ENCODE measurements around the gene LKAAEAR1. TPM values are rescaled to one million over a fixed set of nuclear protein-coding genes. Genes with fewer than 3 reads are reported as not detected.
A peak's percentile ranks its signal among the peaks of the same experiment; 100 is the strongest.

The LKAAEAR1 gene
- total and polyA plus RNA-seq, 2 of the 13 experiments (the other 11 are each of a cell fraction or from before 2014, with no cell fraction given): not detected

DNA sequence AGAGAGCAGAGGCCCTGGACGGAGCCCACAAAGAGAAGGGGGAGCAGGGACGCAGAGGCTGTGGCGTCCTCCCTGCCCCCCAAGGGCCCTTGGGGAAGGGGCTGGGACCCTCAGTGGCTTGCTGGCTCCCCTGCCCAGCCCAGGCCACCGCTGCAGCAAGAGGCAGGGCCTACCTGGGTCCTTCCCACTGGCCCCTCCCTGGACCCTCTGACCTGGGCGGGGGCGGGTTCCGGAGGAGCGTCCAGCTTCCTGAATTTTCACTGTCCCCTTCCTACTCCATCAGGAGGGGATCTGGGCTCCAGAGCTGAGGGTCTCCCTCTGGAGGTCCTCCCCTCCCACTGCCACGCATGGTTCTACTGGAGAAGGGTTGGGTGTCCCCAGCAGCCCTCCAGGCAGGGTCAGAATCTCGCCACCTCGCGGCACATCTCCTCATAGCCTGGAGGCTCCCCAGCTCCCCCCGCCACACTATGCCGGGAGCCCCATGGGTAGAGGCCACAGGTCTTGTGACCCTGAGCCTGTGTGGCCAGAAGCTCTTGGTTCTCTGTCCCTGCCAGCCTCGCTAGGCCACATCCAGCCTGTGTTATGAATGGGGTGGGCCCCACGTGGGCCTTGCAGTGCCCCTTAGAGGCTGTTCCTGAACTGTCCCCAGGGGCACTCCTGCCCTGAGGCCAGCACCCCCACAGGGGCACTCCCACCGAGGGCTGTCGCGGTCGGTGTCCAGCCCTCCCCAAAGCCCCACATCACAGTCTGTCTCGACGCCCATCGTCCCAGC is 33.8 kb downstream of the LKAAEAR1 start (continued):
- TF ChIP-seq, protein P1, sequence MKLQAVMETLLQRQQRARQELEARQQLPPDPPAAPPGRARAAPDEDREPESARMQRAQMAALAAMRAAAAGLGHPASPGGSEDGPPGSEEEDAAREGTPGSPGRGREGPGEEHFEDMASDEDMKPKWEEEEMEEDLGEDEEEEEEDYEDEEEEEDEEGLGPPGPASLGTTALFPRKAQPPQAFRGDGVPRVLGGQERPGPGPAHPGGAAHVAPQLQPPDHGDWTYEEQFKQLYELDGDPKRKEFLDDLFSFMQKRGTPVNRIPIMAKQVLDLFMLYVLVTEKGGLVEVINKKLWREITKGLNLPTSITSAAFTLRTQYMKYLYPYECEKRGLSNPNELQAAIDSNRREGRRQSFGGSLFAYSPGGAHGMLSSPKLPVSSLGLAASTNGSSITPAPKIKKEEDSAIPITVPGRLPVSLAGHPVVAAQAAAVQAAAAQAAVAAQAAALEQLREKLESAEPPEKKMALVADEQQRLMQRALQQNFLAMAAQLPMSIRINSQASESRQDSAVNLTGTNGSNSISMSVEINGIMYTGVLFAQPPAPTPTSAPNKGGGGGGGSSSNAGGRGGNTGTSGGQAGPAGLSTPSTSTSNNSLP (IDR thresholded peaks at IDR 0.05; ENCODE audit: low read depth, low read length): no peak
- no peak for TF ChIP-seq KAT2B (IDR thresholded peaks at IDR 0.05; ENCODE audit: borderline replicate concordance, low read depth, low read length)
- TF ChIP-seq ZFP36L2 (CRISPR knock-in tag; IDR thresholded peaks at IDR 0.05): no peak
- TF ChIP-seq, protein P2, sequence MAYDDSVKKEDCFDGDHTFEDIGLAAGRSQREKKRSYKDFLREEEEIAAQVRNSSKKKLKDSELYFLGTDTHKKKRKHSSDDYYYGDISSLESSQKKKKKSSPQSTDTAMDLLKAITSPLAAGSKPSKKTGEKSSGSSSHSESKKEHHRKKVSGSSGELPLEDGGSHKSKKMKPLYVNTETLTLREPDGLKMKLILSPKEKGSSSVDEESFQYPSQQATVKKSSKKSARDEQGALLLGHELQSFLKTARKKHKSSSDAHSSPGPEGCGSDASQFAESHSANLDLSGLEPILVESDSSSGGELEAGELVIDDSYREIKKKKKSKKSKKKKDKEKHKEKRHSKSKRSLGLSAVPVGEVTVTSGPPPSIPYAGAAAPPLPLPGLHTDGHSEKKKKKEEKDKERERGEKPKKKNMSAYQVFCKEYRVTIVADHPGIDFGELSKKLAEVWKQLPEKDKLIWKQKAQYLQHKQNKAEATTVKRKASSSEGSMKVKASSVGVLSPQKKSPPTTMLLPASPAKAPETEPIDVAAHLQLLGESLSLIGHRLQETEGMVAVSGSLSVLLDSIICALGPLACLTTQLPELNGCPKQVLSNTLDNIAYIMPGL (CRISPR knock-in tag; IDR thresholded peaks at IDR 0.05; ENCODE audit: borderline replicate concordance in 1 of 2, low read depth in 1 of 2): peak; percentile 86 to 91
- TF ChIP-seq ZFYVE20 (CRISPR knock-in tag; IDR thresholded peaks at IDR 0.05; ENCODE audit: borderline replicate concordance, low read depth): no peak
- TF ChIP-seq, protein P3, sequence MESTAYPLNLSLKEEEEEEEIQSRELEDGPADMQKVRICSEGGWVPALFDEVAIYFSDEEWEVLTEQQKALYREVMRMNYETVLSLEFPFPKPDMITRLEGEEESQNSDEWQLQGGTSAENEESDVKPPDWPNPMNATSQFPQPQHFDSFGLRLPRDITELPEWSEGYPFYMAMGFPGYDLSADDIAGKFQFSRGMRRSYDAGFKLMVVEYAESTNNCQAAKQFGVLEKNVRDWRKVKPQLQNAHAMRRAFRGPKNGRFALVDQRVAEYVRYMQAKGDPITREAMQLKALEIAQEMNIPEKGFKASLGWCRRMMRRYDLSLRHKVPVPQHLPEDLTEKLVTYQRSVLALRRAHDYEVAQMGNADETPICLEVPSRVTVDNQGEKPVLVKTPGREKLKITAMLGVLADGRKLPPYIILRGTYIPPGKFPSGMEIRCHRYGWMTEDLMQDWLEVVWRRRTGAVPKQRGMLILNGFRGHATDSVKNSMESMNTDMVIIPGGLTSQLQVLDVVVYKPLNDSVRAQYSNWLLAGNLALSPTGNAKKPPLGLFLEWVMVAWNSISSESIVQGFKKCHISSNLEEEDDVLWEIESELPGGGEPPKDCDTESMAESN (CRISPR knock-in tag; conservative IDR thresholded peaks at IDR 0.05): no peak; the same call in 1 of the 2 replicates
- TF ChIP-seq, protein P4, sequence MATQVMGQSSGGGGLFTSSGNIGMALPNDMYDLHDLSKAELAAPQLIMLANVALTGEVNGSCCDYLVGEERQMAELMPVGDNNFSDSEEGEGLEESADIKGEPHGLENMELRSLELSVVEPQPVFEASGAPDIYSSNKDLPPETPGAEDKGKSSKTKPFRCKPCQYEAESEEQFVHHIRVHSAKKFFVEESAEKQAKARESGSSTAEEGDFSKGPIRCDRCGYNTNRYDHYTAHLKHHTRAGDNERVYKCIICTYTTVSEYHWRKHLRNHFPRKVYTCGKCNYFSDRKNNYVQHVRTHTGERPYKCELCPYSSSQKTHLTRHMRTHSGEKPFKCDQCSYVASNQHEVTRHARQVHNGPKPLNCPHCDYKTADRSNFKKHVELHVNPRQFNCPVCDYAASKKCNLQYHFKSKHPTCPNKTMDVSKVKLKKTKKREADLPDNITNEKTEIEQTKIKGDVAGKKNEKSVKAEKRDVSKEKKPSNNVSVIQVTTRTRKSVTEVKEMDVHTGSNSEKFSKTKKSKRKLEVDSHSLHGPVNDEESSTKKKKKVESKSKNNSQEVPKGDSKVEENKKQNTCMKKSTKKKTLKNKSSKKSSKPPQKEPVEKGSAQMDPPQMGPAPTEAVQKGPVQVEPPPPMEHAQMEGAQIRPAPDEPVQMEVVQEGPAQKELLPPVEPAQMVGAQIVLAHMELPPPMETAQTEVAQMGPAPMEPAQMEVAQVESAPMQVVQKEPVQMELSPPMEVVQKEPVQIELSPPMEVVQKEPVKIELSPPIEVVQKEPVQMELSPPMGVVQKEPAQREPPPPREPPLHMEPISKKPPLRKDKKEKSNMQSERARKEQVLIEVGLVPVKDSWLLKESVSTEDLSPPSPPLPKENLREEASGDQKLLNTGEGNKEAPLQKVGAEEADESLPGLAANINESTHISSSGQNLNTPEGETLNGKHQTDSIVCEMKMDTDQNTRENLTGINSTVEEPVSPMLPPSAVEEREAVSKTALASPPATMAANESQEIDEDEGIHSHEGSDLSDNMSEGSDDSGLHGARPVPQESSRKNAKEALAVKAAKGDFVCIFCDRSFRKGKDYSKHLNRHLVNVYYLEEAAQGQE (IDR thresholded peaks at IDR 0.05; ENCODE audit: borderline replicate concordance in 1 of 2, low read depth in 1 of 2, low read length in 2 of 2): no peak
- TF ChIP-seq SP2 (CRISPR knock-in tag; IDR thresholded peaks at IDR 0.05): 0 out of 2 replicates have a peak, but pooled peaks have one; percentile 31

All from HepG2 (cell line).